HG02885 (cell line): ENCODE measurements around the gene UBE4B.
A peak's percentile ranks its signal among the peaks of the same experiment; 100 is the strongest.
"Not testable (repeated sequence)": the region's sequence is repeated elsewhere in the genome, so short reads cannot be mapped to it uniquely, and the experiment has no call there.

Experiments used
- ATAC-seq: cut with Tn5 transposase; IDR thresholded peaks from one replicate; pipeline ENCODE4 v1.9.1; 2021; ENCODE audit warnings: mild to moderate bottlenecking; ENCODE audit not compliant: unreplicated experiment, poor library complexity

The UBE4B gene

DNA sequence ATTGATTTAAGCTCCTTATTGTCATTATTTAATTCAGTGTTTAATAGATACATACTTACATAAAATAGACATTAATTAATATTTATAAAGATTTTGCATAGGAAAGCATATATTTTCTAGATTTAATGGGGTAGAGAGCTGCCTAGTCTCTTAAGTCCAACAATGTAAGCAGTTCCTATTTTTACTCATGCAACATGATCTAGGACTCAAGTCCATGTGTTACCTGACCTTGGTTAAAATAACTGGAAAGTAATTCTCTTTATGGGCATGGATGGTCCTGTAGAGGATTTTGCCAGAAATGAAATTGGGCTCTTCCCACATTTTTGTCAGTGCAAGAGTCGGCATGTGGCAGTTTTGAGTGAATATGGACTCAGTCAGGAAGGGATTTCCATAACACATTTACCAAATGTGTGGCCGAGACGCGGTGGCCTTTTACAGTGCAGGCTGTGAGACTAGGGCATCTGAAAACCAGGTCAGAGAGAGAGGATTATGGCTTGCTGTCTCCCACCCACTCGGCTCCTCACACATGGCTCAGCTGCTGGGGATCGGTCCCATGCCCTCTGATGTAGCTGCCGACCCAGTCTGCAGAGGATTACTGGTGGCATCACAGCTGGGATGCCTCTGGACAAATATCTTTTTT lies 171.4 kb downstream of the UBE4B start:
- ATAC-seq: no peak

DNA sequence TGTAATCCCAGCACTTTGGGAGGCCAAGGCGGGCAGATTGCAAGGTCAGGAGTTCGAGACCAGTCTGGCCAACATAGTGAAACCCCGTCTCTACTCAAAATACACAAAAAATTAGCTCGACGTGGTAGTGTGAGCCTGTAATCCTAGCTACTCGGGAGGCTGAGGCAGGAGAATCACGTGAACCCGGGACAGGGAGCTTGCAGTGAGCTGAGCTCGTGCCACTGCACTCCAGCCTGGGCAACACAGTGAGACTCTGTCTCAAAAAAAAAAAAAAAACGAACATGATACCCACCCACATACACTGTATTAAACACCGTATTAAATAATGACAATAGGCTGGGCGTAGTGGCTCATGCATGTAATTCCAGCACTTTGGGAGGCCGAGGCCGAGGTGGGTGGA lies 172.4 kb downstream of the UBE4B start:
- not testable (repeated sequence) for ATAC-seq

DNA sequence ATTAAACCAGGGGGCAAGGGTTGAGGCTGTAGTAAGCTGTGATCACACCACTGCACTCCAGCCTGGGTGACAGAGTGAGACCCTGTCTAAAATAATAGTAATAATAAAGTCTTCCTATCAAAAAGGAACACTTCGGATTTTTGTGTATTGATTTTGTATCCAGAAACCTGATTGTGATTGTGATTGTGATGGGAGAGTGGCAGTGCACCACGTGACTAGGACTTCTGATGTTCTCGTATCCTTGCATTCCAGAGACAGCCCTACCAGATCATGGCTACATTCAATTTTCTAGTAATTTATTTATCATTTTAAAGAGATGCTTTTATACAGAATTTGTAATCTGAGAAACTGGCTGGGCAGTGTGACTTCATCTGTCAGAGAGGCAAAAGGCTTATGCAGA lies 175.1 kb downstream of the UBE4B start:
- ATAC-seq: no peak

DNA sequence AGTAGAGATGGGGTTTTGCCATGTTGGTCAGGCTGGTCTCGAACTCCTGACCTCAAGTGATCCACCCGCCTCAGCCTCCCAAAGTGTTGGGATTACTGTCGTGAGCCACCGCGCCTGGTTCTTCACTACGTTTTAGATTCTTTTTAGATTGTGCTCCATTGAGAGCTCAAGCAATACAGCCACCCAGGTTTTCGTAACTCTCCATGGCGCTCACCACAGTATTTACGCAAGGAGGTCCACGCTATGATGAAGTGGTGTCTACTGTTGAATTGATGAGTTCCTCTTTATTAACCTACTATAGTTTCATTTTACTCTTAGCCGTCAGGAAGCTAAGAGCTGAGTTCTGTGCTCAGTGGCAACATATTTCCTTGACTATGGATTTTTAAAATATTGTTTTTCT lies 175.8 kb downstream of the UBE4B start:
- no peak for ATAC-seq

DNA sequence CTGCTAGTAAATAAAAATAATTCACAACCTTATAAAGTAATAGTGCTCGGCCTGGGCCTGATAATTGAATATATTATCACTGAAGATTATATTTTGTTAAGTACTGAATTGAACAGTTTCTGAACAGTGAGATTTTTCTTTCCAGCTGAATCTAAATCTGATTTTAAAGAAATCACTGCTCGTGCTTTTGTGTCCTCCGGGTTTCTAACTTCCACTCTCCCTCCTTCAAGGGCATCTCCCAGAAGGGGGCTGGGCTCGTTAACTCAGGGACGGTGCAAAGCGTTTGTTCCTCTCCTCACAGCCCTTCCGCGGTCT lies 176.8 kb downstream of the UBE4B start:
- ATAC-seq: no peak

DNA sequence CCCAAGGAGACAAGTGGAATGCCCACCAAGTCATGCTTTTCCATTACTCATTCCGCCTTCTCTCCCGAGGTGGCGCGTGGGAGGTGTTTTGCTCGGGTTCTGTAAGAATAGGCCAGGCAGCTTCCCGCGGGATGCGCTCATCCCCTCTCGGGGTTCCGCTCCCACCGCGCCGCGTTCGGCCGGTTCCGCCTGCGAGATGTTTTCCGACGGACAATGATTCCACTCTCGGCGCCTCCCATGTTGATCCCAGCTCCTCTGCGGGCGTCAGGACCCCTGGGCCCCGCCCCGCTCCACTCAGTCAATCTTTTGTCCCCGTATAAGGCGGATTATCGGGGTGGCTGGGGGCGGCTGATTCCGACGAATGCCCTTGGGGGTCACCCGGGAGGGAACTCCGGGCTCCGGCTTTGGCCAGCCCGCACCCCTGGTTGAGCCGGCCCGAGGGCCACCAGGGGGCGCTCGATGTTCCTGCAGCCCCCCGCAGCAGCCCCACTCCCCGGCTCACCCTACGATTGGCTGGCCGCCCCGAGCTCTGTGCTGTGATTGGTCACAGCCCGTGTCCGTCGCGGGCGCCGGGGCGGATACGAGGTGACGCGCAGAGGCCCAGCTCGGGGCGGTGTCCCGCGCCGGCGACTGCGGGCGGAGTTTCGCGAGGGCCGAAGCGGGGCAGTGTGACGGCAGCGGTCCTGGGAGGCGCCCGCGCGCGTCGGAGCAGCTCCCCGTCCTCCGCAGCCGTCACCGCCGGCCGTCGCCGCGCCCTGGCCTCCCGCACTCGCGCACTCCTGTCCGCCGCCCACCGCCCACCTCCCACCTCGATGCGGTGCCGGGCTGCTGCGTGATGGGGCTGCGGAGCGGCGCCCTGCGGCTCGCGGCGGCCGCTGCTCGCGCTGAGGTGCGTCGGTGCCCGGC lies 177.4 kb downstream of the UBE4B start, which contains the start of gene KIF1B:
TSS of gene KIF1B (plus strand) at position 666 of the 906 bp plus-strand sequence. CDS start 21,759 bp downstream, outside the sequence.
- ATAC-seq: peak; percentile 98

DNA sequence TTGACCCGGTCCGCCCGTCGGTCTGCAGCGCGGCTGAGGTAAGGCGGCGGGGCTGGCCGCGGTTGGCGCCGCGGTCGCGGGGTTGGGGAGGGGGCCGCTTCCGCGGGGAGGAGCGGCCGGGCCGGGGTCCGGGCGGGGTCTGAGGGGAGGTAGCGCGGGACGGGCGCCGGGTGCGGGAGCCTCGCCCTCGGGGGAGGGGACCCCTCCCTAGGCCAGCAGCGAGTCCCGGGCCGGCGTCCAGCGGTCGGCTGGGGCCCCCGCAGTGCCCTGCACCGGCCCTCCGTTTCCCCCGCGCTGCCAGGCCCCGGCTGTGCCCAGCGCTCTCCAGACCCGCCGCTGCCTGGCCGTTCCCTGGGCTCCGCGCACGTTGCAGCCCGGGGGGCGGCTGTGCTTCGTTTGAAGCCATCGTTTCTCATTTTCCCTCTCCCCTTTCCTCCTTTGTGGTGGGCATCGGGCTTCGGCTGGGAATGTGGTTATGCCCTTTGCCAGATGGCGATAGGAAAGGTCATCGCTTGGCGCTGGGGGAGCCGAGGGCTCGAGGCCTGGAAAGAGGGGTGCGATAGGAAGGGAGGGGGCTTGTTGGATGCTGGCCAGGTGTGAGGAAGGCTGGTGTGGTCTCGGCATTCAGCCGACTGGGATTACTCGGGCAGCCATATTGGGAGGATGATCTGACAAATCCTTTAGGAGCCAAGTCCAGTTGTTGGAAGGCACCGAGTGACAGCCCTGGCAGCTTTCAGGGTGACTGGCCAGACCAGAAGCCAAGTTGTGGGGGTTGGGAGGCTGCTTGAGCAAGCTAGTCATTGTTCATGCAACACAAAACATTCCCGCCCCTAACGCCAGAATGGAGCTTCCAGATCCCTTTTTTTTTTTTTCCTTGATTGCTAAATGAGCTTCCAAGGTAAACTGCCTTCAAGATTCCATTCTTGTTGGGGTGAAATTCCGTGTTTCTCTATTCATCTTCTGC lies 178.4 kb downstream of the UBE4B start:
- peak; percentile 17 for ATAC-seq

DNA sequence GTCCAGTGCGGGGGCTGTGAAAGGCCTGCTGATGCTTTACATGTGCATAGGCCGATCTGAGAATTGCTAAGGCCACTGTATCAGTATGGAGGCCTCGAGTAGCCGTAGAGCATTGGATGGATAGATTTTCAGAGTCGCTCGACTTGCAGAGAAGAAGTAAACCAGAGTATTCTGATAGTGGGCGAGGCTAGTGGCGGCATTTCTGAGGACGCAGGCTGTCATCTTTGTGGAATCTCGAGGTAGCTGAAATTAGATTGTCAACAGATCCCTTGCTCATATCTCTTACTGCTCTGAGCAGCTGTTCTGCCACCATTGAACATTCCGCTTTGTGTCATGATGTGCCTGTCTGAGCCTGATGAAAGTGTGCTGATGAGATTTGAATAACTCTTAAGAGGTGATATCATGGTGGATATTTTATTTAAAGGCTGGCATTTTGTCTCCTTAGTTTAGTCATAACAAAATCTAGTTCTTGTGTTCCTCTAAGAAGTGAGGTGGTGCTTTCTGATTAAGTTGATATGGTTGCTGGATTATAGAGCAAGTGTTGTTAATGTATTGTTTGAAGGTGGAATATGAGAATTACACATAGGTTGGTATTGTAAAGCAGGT lies 179.2 kb downstream of the UBE4B start:
- ATAC-seq: no peak

DNA sequence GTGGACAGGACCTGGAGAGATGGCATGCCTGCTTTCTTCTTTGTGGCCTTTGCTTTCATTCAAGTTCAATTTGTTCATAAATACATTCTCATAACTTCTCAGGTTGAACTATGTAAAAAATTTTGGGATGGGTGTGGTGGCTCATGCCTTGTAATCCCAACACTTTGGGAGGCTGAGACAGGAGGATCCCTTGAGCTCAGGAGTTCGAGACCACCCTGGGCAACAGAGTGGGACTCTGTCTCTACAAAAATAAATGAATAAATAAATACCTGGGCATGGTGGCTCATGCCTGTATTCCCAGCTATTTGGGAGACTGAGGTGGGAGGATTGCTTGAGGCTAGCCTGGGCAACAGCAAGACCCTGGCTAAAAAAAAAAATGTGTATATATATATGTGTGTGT lies 179.7 kb downstream of the UBE4B start:
- no peak for ATAC-seq

DNA sequence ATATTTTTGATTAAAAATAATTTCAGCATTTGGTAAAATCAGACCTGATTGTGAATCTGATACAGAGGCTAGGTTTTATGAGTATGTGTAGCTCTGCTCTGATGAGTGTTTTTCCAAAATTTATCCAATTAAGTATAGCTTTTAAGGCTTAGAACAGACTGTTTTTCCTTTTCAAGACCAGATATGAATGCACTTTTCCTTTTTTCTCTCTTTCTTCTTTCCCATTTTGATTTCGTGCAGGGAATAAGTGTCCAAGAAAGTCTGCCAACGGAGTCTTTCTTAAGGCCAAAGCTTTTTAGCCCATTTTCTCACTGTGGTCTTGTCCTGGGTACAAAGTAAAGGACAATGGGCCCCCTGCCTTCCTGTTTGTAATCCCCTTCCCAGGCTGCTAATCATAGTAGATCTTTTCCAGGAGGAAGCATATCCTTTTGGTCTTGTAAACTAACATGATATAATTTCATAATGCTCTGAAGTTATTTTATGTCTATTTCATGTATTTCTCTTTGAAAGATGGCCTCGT lies 180.5 kb downstream of the UBE4B start:
- no peak for ATAC-seq

DNA sequence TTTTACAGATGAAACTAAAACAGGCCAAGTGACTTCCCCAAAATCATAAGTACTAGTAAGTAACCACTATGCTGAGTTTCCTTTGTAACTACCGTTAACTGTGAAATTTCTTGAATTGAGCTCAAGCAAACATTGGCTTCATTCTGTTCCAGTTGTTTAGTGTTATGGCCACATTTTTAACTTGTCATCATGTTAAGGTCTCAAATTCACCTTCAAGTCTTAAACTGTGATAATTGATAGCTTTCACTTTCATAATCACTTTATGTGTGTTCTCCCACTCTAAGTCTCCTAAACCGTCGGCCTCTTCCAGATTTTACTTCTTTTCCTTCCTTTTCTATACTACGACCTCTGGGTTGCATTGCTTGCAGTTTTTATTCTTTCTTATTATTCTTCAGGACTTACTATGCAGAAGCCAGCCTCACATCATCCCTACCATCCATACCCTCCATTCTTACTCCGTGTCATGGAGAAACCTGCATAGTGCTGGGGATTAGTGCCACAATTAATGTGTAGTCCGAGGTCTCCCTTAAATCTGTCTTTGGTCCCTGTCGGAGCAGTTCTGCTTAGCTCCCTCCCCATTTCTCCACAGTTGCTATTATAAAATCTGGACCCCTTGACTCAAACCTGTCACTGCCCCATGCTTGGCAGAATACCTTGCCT lies 183.5 kb downstream of the UBE4B start:
- ATAC-seq: no peak

DNA sequence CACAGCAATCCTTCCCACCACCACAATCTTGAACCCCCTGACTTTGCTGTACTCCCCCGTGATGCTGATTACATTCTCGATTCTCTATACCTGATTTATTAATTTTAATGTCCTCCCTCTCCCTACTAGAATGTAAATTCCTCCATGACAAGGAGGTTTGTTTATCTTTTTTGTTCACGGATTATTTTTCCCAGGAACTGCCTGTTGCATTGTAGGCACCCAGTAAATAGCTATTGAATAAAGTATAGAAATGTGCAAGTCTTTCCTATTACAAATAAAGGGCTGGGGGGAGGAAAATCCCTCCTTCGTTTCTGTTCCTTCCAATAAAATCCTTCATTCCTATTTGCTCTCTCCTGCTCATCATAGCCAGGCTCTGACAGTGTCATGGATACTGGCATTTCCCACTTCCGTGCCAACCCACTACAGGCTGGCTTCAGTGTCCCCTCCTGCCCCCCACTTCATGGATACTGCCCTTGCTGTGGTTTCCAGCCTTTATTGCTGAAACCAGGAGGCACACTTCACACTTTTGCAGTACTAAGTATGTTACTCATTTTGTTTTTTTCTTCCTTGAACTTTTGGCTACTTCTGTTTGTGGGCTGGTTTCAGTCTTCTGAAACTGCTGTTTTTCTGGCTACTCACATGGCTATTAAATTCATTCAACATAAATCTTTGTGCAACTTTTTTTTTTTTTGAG lies 185.1 kb downstream of the UBE4B start:
- no peak for ATAC-seq

DNA sequence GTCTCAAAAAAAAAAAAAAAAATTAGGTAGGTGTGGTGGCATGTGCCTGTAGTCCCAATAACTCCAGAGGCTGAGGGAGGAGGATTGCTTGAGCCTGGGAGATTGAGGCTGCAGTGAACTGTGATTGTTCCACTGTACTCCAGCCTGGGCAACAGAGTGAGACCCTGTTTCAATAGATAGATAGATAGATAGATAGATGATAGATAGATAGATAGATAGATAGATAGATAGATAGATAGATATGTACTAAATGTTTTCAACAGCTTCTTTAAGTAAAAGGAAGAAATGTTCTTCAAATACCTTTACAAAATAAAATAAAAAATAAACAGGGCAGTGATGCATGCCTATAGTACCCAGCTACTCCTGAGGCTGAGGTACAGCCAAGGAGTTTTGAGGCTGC lies 187.4 kb downstream of the UBE4B start:
- no peak for ATAC-seq

DNA sequence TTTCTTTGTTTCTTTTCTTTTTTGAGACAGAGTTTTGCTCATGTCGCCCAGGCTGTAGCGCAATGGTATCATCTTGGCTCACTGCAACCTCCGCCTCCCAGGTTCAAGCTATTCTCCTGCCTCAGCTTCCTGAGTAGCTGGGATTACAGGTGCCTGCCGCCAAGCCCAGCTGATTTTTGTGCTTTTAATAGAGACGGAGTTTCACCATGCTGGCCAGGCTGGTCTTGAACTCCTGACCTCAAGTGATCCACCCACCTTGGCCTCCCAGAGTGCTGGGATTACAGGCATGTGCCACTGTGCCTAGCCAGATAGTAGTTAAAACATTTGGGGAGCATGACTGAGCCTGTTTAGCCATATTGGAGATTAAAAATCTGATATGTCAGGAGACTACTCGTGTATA lies 187.9 kb downstream of the UBE4B start:
- ATAC-seq: not testable (repeated sequence)

DNA sequence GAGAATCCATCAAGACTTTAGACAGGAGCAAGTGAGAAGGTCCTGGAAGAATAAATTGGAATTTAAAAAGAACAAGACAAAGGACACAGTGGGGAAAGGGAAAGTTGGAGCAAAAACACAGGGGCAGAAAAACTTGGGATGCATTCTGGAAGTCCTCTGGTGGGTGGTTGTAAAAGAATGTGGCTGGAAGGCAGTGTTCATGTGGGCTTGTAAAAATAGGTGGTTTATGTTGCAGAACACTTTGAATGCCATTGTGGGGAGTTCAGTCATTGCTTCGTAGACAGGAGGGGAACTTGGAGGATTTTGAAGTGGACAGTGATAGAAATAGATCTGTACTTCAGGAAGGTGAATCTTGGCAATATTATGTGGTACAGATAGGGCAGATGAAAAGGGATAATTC lies 192.8 kb downstream of the UBE4B start:
- no peak for ATAC-seq

DNA sequence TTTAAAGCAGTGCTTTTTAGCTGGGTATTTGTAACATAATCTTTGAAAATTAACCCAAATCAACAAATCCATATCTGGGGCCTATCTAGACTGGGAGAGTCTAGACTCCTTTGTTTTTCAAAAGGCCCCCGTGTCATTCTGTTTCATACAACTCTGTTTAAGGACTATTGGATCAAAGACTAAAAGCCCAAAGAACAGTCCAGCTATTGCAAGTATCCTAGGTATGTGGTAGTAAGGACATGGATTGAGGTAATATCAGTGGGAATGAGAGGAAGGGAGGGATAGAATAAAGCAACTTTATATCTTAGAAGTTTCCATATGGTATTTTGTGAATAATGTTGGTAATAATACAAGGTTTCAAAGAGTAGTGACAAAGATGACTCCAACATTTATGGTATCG lies 195.8 kb downstream of the UBE4B start:
- no peak for ATAC-seq

DNA sequence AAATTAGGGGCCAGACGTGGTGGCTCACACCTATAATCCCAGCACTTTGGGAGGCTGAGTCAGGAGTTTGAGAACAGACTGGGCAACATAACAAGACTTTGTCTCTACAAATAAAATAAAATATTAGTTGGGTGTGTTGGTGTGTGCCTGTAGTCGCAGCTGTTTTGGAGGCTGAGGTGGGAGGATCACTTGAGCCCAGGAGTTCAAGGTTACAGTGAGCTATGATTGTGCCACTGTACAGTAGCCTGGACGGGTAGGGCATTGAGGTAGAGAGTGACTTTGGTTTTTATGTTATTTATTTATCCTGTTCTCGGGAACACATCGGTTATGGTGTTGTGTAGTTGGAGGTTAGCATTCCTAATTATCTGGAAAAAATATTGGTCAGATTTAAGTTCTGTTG lies 197.1 kb downstream of the UBE4B start:
- ATAC-seq: no peak
